GM21367 (cell line): ENCODE measurements around the gene NTN4.
"Not testable (repeated sequence)": the region's sequence is repeated elsewhere in the genome, so short reads cannot be mapped to it uniquely, and the experiment has no call there.

ENCODE experiments used
- ATAC-seq: cut with Tn5 transposase; IDR thresholded peaks from one replicate; pipeline ENCODE4 v1.9.1; 2021; ENCODE audit not compliant: unreplicated experiment

NTN4 gene

GRCh38 chr12:95629392-95629791, 161.2 kb downstream of the NTN4 start:
- no peak for ATAC-seq

GRCh38 chr12:95626854-95627253, 163.7 kb downstream of the NTN4 start:
- ATAC-seq = no peak

GRCh38 chr12:95625012-95625411, 165.6 kb downstream of the NTN4 start:
- no peak for ATAC-seq

- no peak for ATAC-seq
Measured at GRCh38 chr12:95624589-95624988, 166.0 kb downstream of the NTN4 start.

- no peak for ATAC-seq
Measured at GRCh38 chr12:95623554-95624170, 166.9 kb downstream of the NTN4 start.

- ATAC-seq = no peak
Measured at GRCh38 chr12:95622879-95623278, 167.7 kb downstream of the NTN4 start.

GRCh38 chr12:95621725-95622124, 168.8 kb downstream of the NTN4 start:
- ATAC-seq = no peak

- no peak for ATAC-seq
Measured at GRCh38 chr12:95620171-95620570, 170.4 kb downstream of the NTN4 start.

- ATAC-seq = not testable (repeated sequence)
Measured at GRCh38 chr12:95616470-95616869, 174.1 kb downstream of the NTN4 start.

- no peak for ATAC-seq
Measured at GRCh38 chr12:95615749-95616148, 174.8 kb downstream of the NTN4 start.

- no peak for ATAC-seq
Measured at GRCh38 chr12:95614390-95614982, 176.1 kb downstream of the NTN4 start.

- no peak for ATAC-seq
Measured at GRCh38 chr12:95613021-95613420, 177.5 kb downstream of the NTN4 start.

GRCh38 chr12:95611676-95612309, 178.8 kb downstream of the NTN4 start:
- ATAC-seq = no peak

GRCh38 chr12:95608252-95609033, 182.1 kb downstream of the NTN4 start:
- no peak for ATAC-seq
